ENCODE results near the gene PHF23. TPM values are rescaled to one million over a fixed set of nuclear protein-coding genes. Genes with fewer than 3 reads are reported as not detected.

PHF23 gene
- total RNA-seq, 3 donors from 2014 or later, result 22.1 to 40.4 (median 37.7) TPM

DNA sequence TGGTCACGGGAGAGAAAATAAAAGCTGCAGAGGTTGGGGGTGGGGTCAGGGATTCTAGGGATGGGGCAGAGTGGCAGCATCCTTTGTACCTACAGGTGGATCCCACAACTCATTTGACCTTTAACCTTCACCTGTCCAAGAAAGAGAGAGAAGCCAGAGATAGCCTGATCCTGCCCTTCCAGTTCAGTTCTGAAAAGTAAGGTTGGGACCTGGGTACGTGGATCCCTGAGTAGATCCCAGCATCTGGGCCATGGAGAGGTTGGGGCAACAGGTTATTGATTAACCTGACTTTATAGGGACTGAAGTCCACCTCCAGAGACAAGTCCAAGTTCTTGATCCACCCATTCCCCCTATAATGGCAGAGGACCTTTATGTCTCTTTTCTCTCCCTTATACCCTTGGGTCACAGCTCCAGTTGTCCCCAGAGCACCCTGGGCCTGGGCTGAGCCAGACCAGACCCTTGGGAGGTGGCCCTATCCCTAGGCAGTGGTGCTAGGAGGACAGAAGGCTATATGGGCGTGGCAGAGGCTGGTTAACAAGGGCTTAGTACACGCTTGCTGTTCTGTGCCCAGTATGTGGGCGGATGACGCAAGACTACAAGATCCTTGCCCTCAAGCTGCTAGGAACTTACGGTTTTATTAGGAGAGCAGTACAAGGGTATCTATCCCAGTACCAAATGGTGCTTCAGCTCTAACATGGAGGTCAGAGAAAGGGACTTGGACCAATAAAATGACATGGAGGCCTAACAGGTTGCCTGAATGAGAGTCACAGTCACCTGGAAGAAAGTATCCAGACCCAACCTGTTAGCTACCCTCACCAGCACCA lies 19.7 kb upstream of the PHF23 start:
- Histone ChIP-seq H3K27me3 (peaks cover 5 to 12% of the 10 kb centered on the region in 2 donors), H3K4me1 (peaks cover 0 to 6% of the 10 kb centered on the region in 2 donors), H3K27ac (peak overlapping the region; percentile 75 to 96), H3K9me3 (no peaks in the 10 kb centered on the region), H3K4me3 (no peak overlapping the region), H3K36me3 (no peaks in the 10 kb centered on the region)
- peak in 1 of 2 donors; percentile 78 for DNase-seq (ENCODE audit: low spot score in 2 of 2)
- intact Hi-C loops (cut with DNase I; ENCODE audit: low total_unique reads), result no loop called here
- TF ChIP-seq CTCF (IDR thresholded peaks at IDR 0.05) (no peak), POLR2A (IDR thresholded peaks at IDR 0.05) (no peak), POLR2AphosphoS5 (IDR thresholded peaks at IDR 0.05) (peak in 1 of 3 donors; percentile 8)

GRCh38 chr17:7256766-7257456 lies 17.7 kb upstream of the PHF23 start:
- H3K36me3 ChIP-seq, result no peaks in the 10 kb centered on the region

GRCh38 chr17:7254511-7254910 lies 15.3 kb upstream of the PHF23 start:
- no peak overlapping the region for H3K4me3 ChIP-seq
- H3K4me1 ChIP-seq, result peaks cover 0 to 20% of the 10 kb centered on the region in 2 donors
- no peaks in the 10 kb centered on the region for H3K36me3 ChIP-seq
- H3K27me3 ChIP-seq, result no peaks in the 10 kb centered on the region
- no peaks in the 10 kb centered on the region for H3K9me3 ChIP-seq
- TF ChIP-seq POLR2A (IDR thresholded peaks at IDR 0.05) (no peak), POLR2AphosphoS5 (IDR thresholded peaks at IDR 0.05) (no peak), CTCF (IDR thresholded peaks at IDR 0.05) (no peak)
- intact Hi-C loops (cut with DNase I; ENCODE audit: low total_unique reads), result no loop called here
- no peak for DNase-seq (ENCODE audit: low spot score in 2 of 2)
- no peak overlapping the region for H3K27ac ChIP-seq

More at GRCh38 chr17:7256766-7257456, 17.7 kb upstream of the PHF23 start:
- DNase-seq (ENCODE audit: low spot score in 2 of 2), result no peak
- intact Hi-C loops (cut with DNase I; ENCODE audit: low total_unique reads), result no loop called here
- no peak for TF ChIP-seq POLR2AphosphoS5 (IDR thresholded peaks at IDR 0.05)
- no peak for TF ChIP-seq POLR2A (IDR thresholded peaks at IDR 0.05)
- no peak for TF ChIP-seq CTCF (IDR thresholded peaks at IDR 0.05)
- Histone ChIP-seq H3K27ac (no peak overlapping the region), H3K4me3 (no peak overlapping the region), H3K4me1 (peaks cover 6 to 9% of the 10 kb centered on the region in 2 donors), H3K27me3 (peaks cover 0 to 3% of the 10 kb centered on the region in 2 donors), H3K9me3 (no peaks in the 10 kb centered on the region)

DNA sequence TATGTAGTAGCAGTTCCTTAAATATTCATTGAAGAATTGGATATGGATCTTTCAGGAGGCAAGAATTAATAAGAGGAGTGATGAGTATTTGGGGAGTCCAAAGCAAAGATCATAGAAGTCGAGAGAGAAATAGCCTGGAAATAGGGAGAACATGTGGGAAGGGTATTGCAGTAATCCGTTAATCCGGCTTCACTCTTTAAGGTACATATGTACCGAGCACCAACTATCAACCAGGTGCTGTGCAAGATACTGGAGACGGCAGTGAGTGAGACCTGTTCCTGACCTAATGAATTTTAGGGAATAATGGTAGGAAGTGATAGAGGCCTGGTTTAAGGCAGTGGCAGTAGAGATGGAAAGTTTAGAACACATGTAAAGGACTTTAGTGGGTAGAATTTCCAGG lies 13.8 kb upstream of the PHF23 start:
- Histone ChIP-seq H3K36me3 (no peaks in the 10 kb centered on the region), H3K4me3 (peak overlapping the region; percentile 84 to 93 (median 87)), H3K4me1 (peaks cover 3 to 28% of the 10 kb centered on the region in 2 donors), H3K27me3 (no peaks in the 10 kb centered on the region), H3K9me3 (no peaks in the 10 kb centered on the region), H3K27ac (peak overlapping the region; percentile 100)
- DNase-seq (ENCODE audit: low spot score in 2 of 2), result no peak
- intact Hi-C loops (cut with DNase I; ENCODE audit: low total_unique reads), result no loop called here
- TF ChIP-seq POLR2A (IDR thresholded peaks at IDR 0.05) (no peak), POLR2AphosphoS5 (IDR thresholded peaks at IDR 0.05) (no peak), CTCF (IDR thresholded peaks at IDR 0.05) (no peak)
